ENCODE data around the gene SRGN. TPM values are rescaled to one million over a fixed set of nuclear protein-coding genes. Genes with fewer than 3 reads are reported as not detected.
"Not testable (repeated sequence)": the region's sequence is repeated elsewhere in the genome, so short reads cannot be mapped to it uniquely, and the experiment has no call there.

The SRGN gene, protein sequence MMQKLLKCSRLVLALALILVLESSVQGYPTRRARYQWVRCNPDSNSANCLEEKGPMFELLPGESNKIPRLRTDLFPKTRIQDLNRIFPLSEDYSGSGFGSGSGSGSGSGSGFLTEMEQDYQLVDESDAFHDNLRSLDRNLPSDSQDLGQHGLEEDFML
- polyA plus RNA-seq (2013, experiment 1 of 2) = 1.1 TPM
- 1.1 TPM for polyA plus RNA-seq (2013, experiment 2 of 2)

DNA sequence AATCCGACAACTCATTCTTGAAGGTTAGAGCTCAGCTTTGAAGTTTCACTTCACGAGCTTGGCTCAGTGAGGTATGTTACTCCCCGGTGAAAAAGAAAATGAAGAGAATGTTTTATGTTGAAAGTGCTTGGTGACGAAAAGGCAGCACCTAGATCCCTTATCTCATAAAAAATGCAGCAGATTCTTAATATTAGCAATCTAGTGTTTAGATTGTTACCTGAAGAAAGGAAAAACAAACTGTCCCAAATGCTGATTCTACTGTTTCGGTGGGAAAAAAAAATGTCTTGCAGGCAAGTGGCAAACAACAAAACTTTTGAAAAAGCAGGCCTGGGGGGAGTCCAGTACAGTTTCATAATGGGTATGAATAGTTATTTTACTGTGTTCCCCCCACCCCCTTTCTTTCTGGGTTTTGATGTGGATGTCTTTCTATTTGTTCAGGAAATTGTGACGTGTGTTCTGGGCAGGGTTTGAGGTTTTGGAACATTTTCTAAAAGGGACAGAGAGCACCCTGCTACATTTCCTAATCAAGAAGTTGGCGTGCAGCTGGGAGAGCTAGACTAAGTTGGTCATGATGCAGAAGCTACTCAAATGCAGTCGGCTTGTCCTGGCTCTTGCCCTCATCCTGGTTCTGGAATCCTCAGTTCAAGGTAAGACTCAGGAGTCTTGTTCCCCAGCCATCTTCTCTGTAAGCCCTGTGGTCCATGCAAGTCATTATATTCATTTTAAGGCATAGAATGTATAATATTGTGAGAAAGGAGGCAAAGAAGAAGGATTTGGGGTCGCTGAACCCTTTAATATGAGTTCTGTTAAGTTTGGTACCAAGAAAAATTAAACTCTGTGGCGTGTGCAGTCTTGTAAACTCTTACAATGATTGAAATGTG is at the start of gene SRGN:
SRGN (plus strand) TSS at position 514 of the 881 bp plus-strand sequence; CDS start at position 569, 55 bp downstream.
- H3K27me3 ChIP-seq (ENCODE audit: control insufficient read depth in 1 of 2, insufficient read depth in 1 of 2, low read length in 2 of 2) = no peaks in the 10 kb centered on the region
- H2BK15ac ChIP-seq (ENCODE audit: low read depth, poor library complexity, severe bottlenecking) = no peak within 1 kb of the TSS
- H3K79me1 ChIP-seq (replicated peaks; ENCODE audit: low read length, poor library complexity, severe bottlenecking) = no peaks in the 10 kb centered on the region
- no peak within 1 kb of the TSS for H2AK5ac ChIP-seq (ENCODE audit: low read length, severe bottlenecking)
- no peak within 1 kb of the TSS for H2BK12ac ChIP-seq (ENCODE audit: low read length in 2 of 2)
- no peak within 1 kb of the TSS for H3K4ac ChIP-seq (ENCODE audit: low read depth in 1 of 2, low read length in 2 of 2)
- H4K91ac ChIP-seq (ENCODE audit: low read length) = no peak within 1 kb of the TSS
- peak within 1 kb of the TSS; percentile 63 for H3K4me2 ChIP-seq (ENCODE audit: low read length, poor library complexity, severe bottlenecking)
- H3K9me3 ChIP-seq (ENCODE audit: control insufficient read depth, low read length) = no peaks in the 10 kb centered on the region
- no peak within 1 kb of the TSS for H2BK120ac ChIP-seq (ENCODE audit: low read depth, low read length)
- H3K14ac ChIP-seq (ENCODE audit: low read length in 2 of 2) = no peak within 1 kb of the TSS
- no peak within 1 kb of the TSS for H2AFZ ChIP-seq (ENCODE audit: low read depth, low read length)
- H3K36me3 ChIP-seq (ENCODE audit: control insufficient read depth in 1 of 2, insufficient read depth in 2 of 2, low read depth in 1 of 2, low read length in 2 of 2) = no peaks in the 10 kb centered on the region
- WGBS = 85% methylated on average over 8 of the region's 10 CpGs
- H3K4me1 ChIP-seq (ENCODE audit: control insufficient read depth, insufficient read depth, low read depth, low read length) = peaks cover 4% of the 10 kb centered on the region
- H3K9ac ChIP-seq (ENCODE audit: low read length) = peak within 1 kb of the TSS; percentile 77
- no peak for DNase-seq
- peak within 1 kb of the TSS; percentile 46 to 74 for H3K4me3 ChIP-seq (ENCODE audit: insufficient read depth in 1 of 2, low read depth in 1 of 2, low read length in 2 of 2)
- H3K23ac ChIP-seq (ENCODE audit: low read length in 2 of 2) = no peak within 1 kb of the TSS
- peak within 1 kb of the TSS; percentile 71 for H3K27ac ChIP-seq (ENCODE audit: low read length, poor library complexity, severe bottlenecking)
- no peak within 1 kb of the TSS for H2BK5ac ChIP-seq (ENCODE audit: low read depth, low read length, poor library complexity, severe bottlenecking)
- H4K8ac ChIP-seq (ENCODE audit: low read length) = no peak within 1 kb of the TSS
- H3K18ac ChIP-seq (ENCODE audit: low read depth in 1 of 2, low read length in 2 of 2) = no peak within 1 kb of the TSS

DNA sequence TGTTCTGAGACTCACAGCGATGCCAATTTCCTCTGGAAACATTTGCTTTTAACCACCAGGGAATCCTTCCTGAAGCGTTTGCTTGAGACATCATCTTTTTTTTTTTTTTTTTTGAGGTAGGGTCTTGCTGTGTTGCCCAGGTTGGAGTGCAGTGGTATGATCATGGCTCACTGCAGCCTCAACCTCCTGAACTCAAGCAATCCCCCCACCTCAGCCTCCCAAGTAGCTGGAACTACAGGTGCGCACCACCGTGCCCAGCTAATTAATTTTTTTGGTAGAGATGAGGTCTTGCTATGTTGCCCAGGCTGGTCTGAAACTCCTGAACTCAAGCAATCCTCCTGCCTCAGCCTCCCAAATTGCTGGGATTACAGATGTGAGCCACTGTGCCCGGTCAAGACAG is 47.0 kb upstream of the SRGN start:
- WGBS = 67% methylated on average over 3 of the region's 5 CpGs
- not testable (repeated sequence) for H2AK5ac ChIP-seq (ENCODE audit: low read length, severe bottlenecking); H3K4me1 ChIP-seq (ENCODE audit: control insufficient read depth, insufficient read depth, low read depth, low read length); H3K4me2 ChIP-seq (ENCODE audit: low read length, poor library complexity, severe bottlenecking); H3K23ac ChIP-seq (ENCODE audit: low read length in 2 of 2); H3K27ac ChIP-seq (ENCODE audit: low read length, poor library complexity, severe bottlenecking); H3K18ac ChIP-seq (ENCODE audit: low read depth in 1 of 2, low read length in 2 of 2); H3K4ac ChIP-seq (ENCODE audit: low read depth in 1 of 2, low read length in 2 of 2); H2BK5ac ChIP-seq (ENCODE audit: low read depth, low read length, poor library complexity, severe bottlenecking); H3K14ac ChIP-seq (ENCODE audit: low read length in 2 of 2); H3K27me3 ChIP-seq (ENCODE audit: control insufficient read depth in 1 of 2, insufficient read depth in 1 of 2, low read length in 2 of 2); H2AFZ ChIP-seq (ENCODE audit: low read depth, low read length); DNase-seq; H4K8ac ChIP-seq (ENCODE audit: low read length); H2BK15ac ChIP-seq (ENCODE audit: low read depth, poor library complexity, severe bottlenecking); H3K9ac ChIP-seq (ENCODE audit: low read length); H3K9me3 ChIP-seq (ENCODE audit: control insufficient read depth, low read length); H2BK120ac ChIP-seq (ENCODE audit: low read depth, low read length); H4K91ac ChIP-seq (ENCODE audit: low read length); H2BK12ac ChIP-seq (ENCODE audit: low read length in 2 of 2); H3K79me1 ChIP-seq (replicated peaks; ENCODE audit: low read length, poor library complexity, severe bottlenecking); H3K36me3 ChIP-seq (ENCODE audit: control insufficient read depth in 1 of 2, insufficient read depth in 2 of 2, low read depth in 1 of 2, low read length in 2 of 2); H3K4me3 ChIP-seq (ENCODE audit: insufficient read depth in 1 of 2, low read depth in 1 of 2, low read length in 2 of 2)

DNA sequence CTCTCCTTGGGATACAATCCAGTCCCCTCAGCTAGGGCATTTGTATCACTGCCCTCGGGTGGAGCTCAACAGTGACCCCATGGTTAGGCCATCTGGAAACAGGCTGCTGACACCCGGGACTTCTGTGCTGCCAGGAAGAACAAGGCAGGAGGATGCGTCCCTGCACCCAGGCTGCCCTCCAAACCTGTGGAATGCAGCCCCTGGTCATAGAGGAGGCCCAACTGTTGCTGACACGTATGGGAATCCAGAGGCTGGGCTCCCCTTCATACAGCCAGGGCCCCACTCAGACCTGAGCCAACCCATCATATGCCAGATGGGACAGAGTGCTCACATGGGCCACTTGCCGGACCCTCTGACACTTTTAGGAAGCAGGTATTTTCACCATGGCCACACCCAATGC is 45.5 kb upstream of the SRGN start:
- no peak overlapping the region for H3K9ac ChIP-seq (ENCODE audit: low read length)
- no peaks in the 10 kb centered on the region for H3K79me1 ChIP-seq (replicated peaks; ENCODE audit: low read length, poor library complexity, severe bottlenecking)
- 86% methylated on average over 5 of the region's 5 CpGs for WGBS
- H3K4ac ChIP-seq (ENCODE audit: low read depth in 1 of 2, low read length in 2 of 2) = no peak overlapping the region
- no peak overlapping the region for H3K14ac ChIP-seq (ENCODE audit: low read length in 2 of 2)
- no peak overlapping the region for H3K18ac ChIP-seq (ENCODE audit: low read depth in 1 of 2, low read length in 2 of 2)
- peaks cover 4% of the 10 kb centered on the region for H3K4me1 ChIP-seq (ENCODE audit: control insufficient read depth, insufficient read depth, low read depth, low read length)
- no peak overlapping the region for H3K4me3 ChIP-seq (ENCODE audit: insufficient read depth in 1 of 2, low read depth in 1 of 2, low read length in 2 of 2)
- DNase-seq = no peak
- H2BK12ac ChIP-seq (ENCODE audit: low read length in 2 of 2) = no peak overlapping the region
- H3K9me3 ChIP-seq (ENCODE audit: control insufficient read depth, low read length) = no peaks in the 10 kb centered on the region
- no peak overlapping the region for H3K23ac ChIP-seq (ENCODE audit: low read length in 2 of 2)
- no peak overlapping the region for H2BK15ac ChIP-seq (ENCODE audit: low read depth, poor library complexity, severe bottlenecking)
- H3K36me3 ChIP-seq (ENCODE audit: control insufficient read depth in 1 of 2, insufficient read depth in 2 of 2, low read depth in 1 of 2, low read length in 2 of 2) = no peaks in the 10 kb centered on the region
- H2AK5ac ChIP-seq (ENCODE audit: low read length, severe bottlenecking) = no peak overlapping the region
- H2BK5ac ChIP-seq (ENCODE audit: low read depth, low read length, poor library complexity, severe bottlenecking) = no peak overlapping the region
- no peak overlapping the region for H2AFZ ChIP-seq (ENCODE audit: low read depth, low read length)
- no peak overlapping the region for H4K8ac ChIP-seq (ENCODE audit: low read length)
- no peak overlapping the region for H4K91ac ChIP-seq (ENCODE audit: low read length)
- H3K27ac ChIP-seq (ENCODE audit: low read length, poor library complexity, severe bottlenecking) = no peak overlapping the region
- H3K27me3 ChIP-seq (ENCODE audit: control insufficient read depth in 1 of 2, insufficient read depth in 1 of 2, low read length in 2 of 2) = no peaks in the 10 kb centered on the region
- no peak overlapping the region for H2BK120ac ChIP-seq (ENCODE audit: low read depth, low read length)
- H3K4me2 ChIP-seq (ENCODE audit: low read length, poor library complexity, severe bottlenecking) = no peak overlapping the region

DNA sequence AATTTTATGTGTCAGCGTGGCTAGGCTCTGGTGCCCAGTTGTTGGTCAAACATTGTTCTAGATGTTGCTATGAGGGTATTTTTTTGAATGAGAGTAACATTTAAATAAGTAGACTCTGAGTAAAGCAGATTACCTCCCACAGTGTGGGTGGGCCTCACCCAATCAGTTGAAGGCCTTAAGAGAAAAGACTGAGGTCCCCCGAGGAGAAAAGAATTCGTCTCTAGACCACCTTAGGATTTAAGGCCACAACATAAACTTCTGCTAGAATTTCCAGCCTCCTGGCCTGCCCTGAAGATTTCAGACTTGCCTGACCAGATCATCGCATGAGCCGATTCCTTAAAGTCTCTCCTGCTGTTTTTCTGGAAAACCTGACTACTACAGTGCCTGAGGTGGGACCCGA is 45.1 kb upstream of the SRGN start:
- no peak overlapping the region for H3K23ac ChIP-seq (ENCODE audit: low read length in 2 of 2)
- H2BK12ac ChIP-seq (ENCODE audit: low read length in 2 of 2) = no peak overlapping the region
- H3K79me1 ChIP-seq (replicated peaks; ENCODE audit: low read length, poor library complexity, severe bottlenecking) = no peaks in the 10 kb centered on the region
- no peak overlapping the region for H2AFZ ChIP-seq (ENCODE audit: low read depth, low read length)
- no peak overlapping the region for H3K4ac ChIP-seq (ENCODE audit: low read depth in 1 of 2, low read length in 2 of 2)
- H4K8ac ChIP-seq (ENCODE audit: low read length) = no peak overlapping the region
- no peak overlapping the region for H3K27ac ChIP-seq (ENCODE audit: low read length, poor library complexity, severe bottlenecking)
- WGBS = 94% methylated on average over 6 of the region's 6 CpGs
- no peak overlapping the region for H2BK15ac ChIP-seq (ENCODE audit: low read depth, poor library complexity, severe bottlenecking)
- H3K4me3 ChIP-seq (ENCODE audit: insufficient read depth in 1 of 2, low read depth in 1 of 2, low read length in 2 of 2) = no peak overlapping the region
- DNase-seq = no peak
- H4K91ac ChIP-seq (ENCODE audit: low read length) = no peak overlapping the region
- no peak overlapping the region for H3K4me2 ChIP-seq (ENCODE audit: low read length, poor library complexity, severe bottlenecking)
- no peak overlapping the region for H3K14ac ChIP-seq (ENCODE audit: low read length in 2 of 2)
- no peak overlapping the region for H2BK5ac ChIP-seq (ENCODE audit: low read depth, low read length, poor library complexity, severe bottlenecking)
- no peaks in the 10 kb centered on the region for H3K27me3 ChIP-seq (ENCODE audit: control insufficient read depth in 1 of 2, insufficient read depth in 1 of 2, low read length in 2 of 2)
- H3K18ac ChIP-seq (ENCODE audit: low read depth in 1 of 2, low read length in 2 of 2) = no peak overlapping the region
- H3K4me1 ChIP-seq (ENCODE audit: control insufficient read depth, insufficient read depth, low read depth, low read length) = peaks cover 4% of the 10 kb centered on the region
- H3K9me3 ChIP-seq (ENCODE audit: control insufficient read depth, low read length) = no peaks in the 10 kb centered on the region
- peak overlapping the region; percentile 6 for H2AK5ac ChIP-seq (ENCODE audit: low read length, severe bottlenecking)
- H2BK120ac ChIP-seq (ENCODE audit: low read depth, low read length) = no peak overlapping the region
- no peaks in the 10 kb centered on the region for H3K36me3 ChIP-seq (ENCODE audit: control insufficient read depth in 1 of 2, insufficient read depth in 2 of 2, low read depth in 1 of 2, low read length in 2 of 2)
- H3K9ac ChIP-seq (ENCODE audit: low read length) = no peak overlapping the region
